B cell (primary cell): ENCODE measurements around the gene FBXO10. TPM values are rescaled to one million over a fixed set of nuclear protein-coding genes. Genes with fewer than 3 reads are reported as not detected.

ENCODE experiments used
- ATAC-seq: fragments of 200-7000 bp; cut with Tn5 transposase; one replicate; pipeline ENCODE4 v1.10.0; 2021; ENCODE audit warnings: low read depth, mild to moderate bottlenecking, moderate number of reproducible peaks, moderate library complexity
- CTCF ChIA-PET: fragments of 350-600 bp; sonication (Branson Sonifier 250); formaldehyde crosslinking; loops from one replicate; lab custom pipeline; 2021; ENCODE audit warnings: antibody characterized with exemption, inconsistent platforms; lab: Charles Lee
- POLR2A ChIA-PET: fragments of 350-600 bp; sonication (Branson Sonifier 250); formaldehyde crosslinking; loops from one replicate; lab custom pipeline; 2021; ENCODE audit warnings: antibody characterized with exemption; lab: Charles Lee
- DNase-seq: peaks from one replicate; pipeline ENCODE4 v3.0.0; 2013
- H2AFZ ChIP-seq: 2 replicates; pipeline ENCODE4 v1.6.1; 2012; ENCODE audit warnings: mild to moderate bottlenecking, low read depth, low read length; ENCODE audit not compliant: insufficient read depth, poor library complexity, severe bottlenecking
- H3K27ac ChIP-seq, 2 donors: 1 replicate in 1 of 2; 2 replicates in 1 of 2; pipeline ENCODE4 v1.5.1; 2012 to 2013; ENCODE audit warnings: low read length in 2 of 2, mild to moderate bottlenecking in 2 of 2, moderate library complexity in 1 of 2
- H3K27me3 ChIP-seq, 4 experiments: fragments of 200-600 bp in 1 of 4; sonication (generic) in 1 of 4; replicated peaks in 1 of 4; 1 replicate in 2 of 4; 2 replicates in 2 of 4; pipeline versions ENCODE4 v1.6.1 to v1.7.0; 2013 to 2016; ENCODE audit warnings: low read length in 3 of 4, mild to moderate bottlenecking in 2 of 4, mixed read lengths in 1 of 4, moderate library complexity in 1 of 4; ENCODE audit not compliant: insufficient read depth in 4 of 4, control insufficient read depth in 3 of 4; ENCODE audit errors: control extremely low read depth in 1 of 4
- H3K36me3 ChIP-seq, 2 experiments: replicated peaks in 1 of 2; 1 replicate in 1 of 2; 2 replicates in 1 of 2; pipeline versions ENCODE4 v1.6.1 to v1.7.1; 2013; ENCODE audit warnings: low read length in 1 of 2; ENCODE audit not compliant: insufficient read depth in 2 of 2, control insufficient read depth in 1 of 2; ENCODE audit errors: control extremely low read depth in 1 of 2, extremely low read depth in 1 of 2
- H3K4me1 ChIP-seq, 2 donors: fragments of 200-600 bp in 1 of 2; sonication (generic) in 1 of 2; 1 replicate in 1 of 2; 2 replicates in 1 of 2; pipeline versions ENCODE4 v1.5.1 to v1.6.1; 2013 to 2017; ENCODE audit warnings: low read length in 2 of 2; ENCODE audit not compliant: control insufficient read depth in 2 of 2, insufficient read depth in 2 of 2
- H3K4me2 ChIP-seq: replicated peaks from 2 replicates; pipeline ENCODE3; 2012; ENCODE audit warnings: mild to moderate bottlenecking, low read depth, low read length; ENCODE audit not compliant: poor library complexity, severe bottlenecking
- H3K4me3 ChIP-seq, 5 experiments: fragments of 200-600 bp in 1 of 5; sonication (generic) in 1 of 5; 1 replicate in 3 of 5; 2 replicates in 2 of 5; pipeline versions ENCODE4 v1.5.1 to v1.7.0; 2011 to 2016; ENCODE audit warnings: low read length in 4 of 5, mild to moderate bottlenecking in 4 of 5, low read depth in 2 of 5, control low read depth in 1 of 5, moderate library complexity in 1 of 5; ENCODE audit not compliant: insufficient read depth in 1 of 5; ENCODE audit errors: control extremely low read depth in 1 of 5, extremely low read depth in 1 of 5
- H3K79me2 ChIP-seq: fragments of 200-600 bp; sonication (generic); one replicate; pipeline ENCODE4 v1.6.0; 2016; ENCODE audit warnings: low read length; ENCODE audit not compliant: control insufficient read depth, insufficient read depth
- H3K9ac ChIP-seq: fragments of 200-600 bp; sonication (generic); 2 replicates; pipeline ENCODE4 v1.6.1; 2017; ENCODE audit warnings: mild to moderate bottlenecking, low read length, moderate library complexity
- H3K9me3 ChIP-seq, 3 donors: one replicate each; pipeline versions ENCODE4 v1.6.1 to v1.7.1; 2013; ENCODE audit warnings: low read length in 2 of 3; ENCODE audit not compliant: control insufficient read depth in 2 of 3, insufficient read depth in 1 of 3; ENCODE audit errors: control extremely low read depth in 1 of 3
- H4K20me1 ChIP-seq: 2 replicates; pipeline ENCODE4 v1.6.0; 2012; ENCODE audit warnings: mild to moderate bottlenecking, low read length; ENCODE audit not compliant: insufficient read depth, control insufficient read depth, poor library complexity, severe bottlenecking
- H3K27ac Mint-ChIP-seq: one replicate; pipeline ENCODE4 v1.8.0; 2021; ENCODE audit warnings: mixed read lengths
- H3K27me3 Mint-ChIP-seq: one replicate; pipeline ENCODE4 v1.8.0; 2021; ENCODE audit warnings: mixed read lengths
- H3K4me1 Mint-ChIP-seq: one replicate; pipeline ENCODE4 v1.8.0; 2021; ENCODE audit warnings: mixed read lengths
- H3K4me3 Mint-ChIP-seq: one replicate; pipeline ENCODE4 v1.8.0; 2021; ENCODE audit warnings: mixed read lengths
- H3K9me3 Mint-ChIP-seq: one replicate; pipeline ENCODE4 v1.8.0; 2022; ENCODE audit warnings: mixed read lengths; ENCODE audit not compliant: insufficient read depth
- CTCF ChIP-seq: fragments of 200-600 bp; IDR thresholded peaks from one replicate; pipeline ENCODE4 v1.8.0; 2022; ENCODE audit warnings: antibody characterized with exemption, mild to moderate bottlenecking
- EZH2 ChIP-seq: IDR thresholded peaks from 2 replicates; pipeline ENCODE4 v1.6.1; 2012; ENCODE audit warnings: borderline replicate concordance, low read depth, mild to moderate bottlenecking, moderate library complexity, low read length; ENCODE audit not compliant: insufficient read depth, poor library complexity, severe bottlenecking
- WGBS: methylation state at CpG from one replicate; pipeline ENCODE4 v1.1.5; 2013; ENCODE audit warnings: missing lambda C conversion rate; ENCODE audit not compliant: insufficient coverage; 5-methylcytosine and 5-hydroxymethylcytosine counted together
- intact Hi-C: fragments of 100-400 bp; cut with micrococcal nuclease; formaldehyde crosslinking; loops from one replicate; pipeline ENCODE4 v1.10.0; 2022
- polyA plus RNA-seq: library from polyadenylated mRNA; depleted of rRNA; stranded (reverse); fragments of >200 nt; gene quantifications from 2 replicates; pipeline ENCODE4 v1.2.3, GENCODE V29; 2012
- total RNA-seq, 2 donors: library from RNA; stranded (reverse); fragments of 120-200 nt in 1 of 2; gene quantifications; 1 replicate in 1 of 2; 2 replicates in 1 of 2; pipeline versions ENCODE4 v1.2.3 to v1.2.4, GENCODE V29; 2013 to 2022

The FBXO10 gene
- total and polyA plus RNA-seq, 2 donors (not counting 1 experiment from before 2014, with no cell fraction given) = 18.6 to 67.3 TPM

GRCh38 chr9:37520641-37521040 lies 55.5 kb downstream of the FBXO10 start:
- TF ChIP-seq CTCF (no peak), EZH2 (no peak)

GRCh38 chr9:37517923-37518322 lies 58.3 kb downstream of the FBXO10 start:
- no peak overlapping the region for H3K9ac ChIP-seq
- Mint-ChIP-seq H3K4me3 (no peak overlapping the region), H3K4me1 (no peaks in the 10 kb centered on the region), H3K27ac (no peak overlapping the region), H3K9me3 (no peaks in the 10 kb centered on the region), H3K27me3 (no peaks in the 10 kb centered on the region)
- ATAC-seq (no peak), DNase-seq (no peak)
- CTCF ChIA-PET = no interaction called here
- peaks cover 0 to 2% (median 0%) of the 10 kb centered on the region in 3 donors for H3K9me3 ChIP-seq
- TF ChIP-seq EZH2 (no peak), CTCF (no peak)
- no peak overlapping the region for H3K27ac ChIP-seq
- H2AFZ ChIP-seq = no peak overlapping the region
- POLR2A ChIA-PET = interaction anchor here (0.7 kb wide), 1 partner anchor 40 kb away, joined by 4 read pairs; no protein-coding TSS in a partner anchor
- no peaks in the 10 kb centered on the region for H4K20me1 ChIP-seq
- H3K27me3 ChIP-seq = no peaks in the 10 kb centered on the region
- H3K4me3 ChIP-seq = no peak overlapping the region
- peaks cover 2 to 29% of the 10 kb centered on the region in 2 experiments for H3K36me3 ChIP-seq
- no peaks in the 10 kb centered on the region for H3K79me2 ChIP-seq
- intact Hi-C loops = no loop called here
- no peaks in the 10 kb centered on the region for H3K4me1 ChIP-seq
- 95% methylated on average over 12 of the region's 13 CpGs for WGBS
- H3K4me2 ChIP-seq = no peak overlapping the region

More at GRCh38 chr9:37520641-37521040, 55.5 kb downstream of the FBXO10 start:
- no peaks in the 10 kb centered on the region for H3K9me3 Mint-ChIP-seq
- Histone ChIP-seq H3K27me3 (no peaks in the 10 kb centered on the region), H3K79me2 (no peaks in the 10 kb centered on the region), H3K4me1 (no peaks in the 10 kb centered on the region), H3K27ac (no peak overlapping the region), H3K36me3 (peaks cover 0 to 45% of the 10 kb centered on the region in 2 experiments), H3K9ac (no peak overlapping the region), H4K20me1 (no peaks in the 10 kb centered on the region), H2AFZ (no peak overlapping the region), H3K4me2 (no peak overlapping the region), H3K9me3 (peaks cover 0 to 2% (median 0%) of the 10 kb centered on the region in 3 donors), H3K4me3 (no peak overlapping the region)
- DNase-seq (no peak), ATAC-seq (no peak)
- CTCF ChIA-PET = no interaction called here
- H3K27ac Mint-ChIP-seq = no peak overlapping the region
- H3K27me3 Mint-ChIP-seq = no peaks in the 10 kb centered on the region
- H3K4me3 Mint-ChIP-seq = no peak overlapping the region
- WGBS = 93% methylated on average over 3 of the region's 3 CpGs
- H3K4me1 Mint-ChIP-seq = no peaks in the 10 kb centered on the region
- intact Hi-C loops = no loop called here
- POLR2A ChIA-PET = interaction anchor here (1.1 kb wide), 1 partner anchor 55 kb away, joined by 3 read pairs; the partner anchor contains the start of gene ZBTB5
